Tibial nerve (tissue), 4 donors: ENCODE data around the gene CMIP.

ENCODE experiments used
- CTCF ChIP-seq, 5 experiments: fragments of 200-600 bp in 3 of 5; fragments of 450-650 bp in 2 of 5; sonication (generic) in 3 of 5; IDR thresholded peaks; one replicate each; pipeline ENCODE4 v1.5.1; 2016 to 2019; ENCODE audit warnings: antibody characterized with exemption in 5 of 5, mild to moderate bottlenecking in 3 of 5, moderate library complexity in 2 of 5
- EP300 ChIP-seq, 2 donors: sonication (generic); formaldehyde crosslinking; IDR thresholded peaks; one replicate each; pipeline ENCODE4 v1.6.1; 2017; ENCODE audit warnings: antibody characterized with exemption in 2 of 2, mild to moderate bottlenecking in 1 of 2

- no peak for TF ChIP-seq EP300 (IDR thresholded peaks at IDR 0.05)
- no peak for TF ChIP-seq CTCF (IDR thresholded peaks at IDR 0.05)
Observed at GRCh38 chr16:81442916-81443687, 1.5 kb upstream of the CMIP start.
